HG02642 (cell line): ENCODE results near the gene UBE2Q1.

Experiments used
- ATAC-seq: cut with Tn5 transposase; IDR thresholded peaks from one replicate; pipeline ENCODE4 v1.9.1; 2021; ENCODE audit warnings: mild to moderate bottlenecking; ENCODE audit not compliant: unreplicated experiment, poor library complexity

UBE2Q1 gene

DNA sequence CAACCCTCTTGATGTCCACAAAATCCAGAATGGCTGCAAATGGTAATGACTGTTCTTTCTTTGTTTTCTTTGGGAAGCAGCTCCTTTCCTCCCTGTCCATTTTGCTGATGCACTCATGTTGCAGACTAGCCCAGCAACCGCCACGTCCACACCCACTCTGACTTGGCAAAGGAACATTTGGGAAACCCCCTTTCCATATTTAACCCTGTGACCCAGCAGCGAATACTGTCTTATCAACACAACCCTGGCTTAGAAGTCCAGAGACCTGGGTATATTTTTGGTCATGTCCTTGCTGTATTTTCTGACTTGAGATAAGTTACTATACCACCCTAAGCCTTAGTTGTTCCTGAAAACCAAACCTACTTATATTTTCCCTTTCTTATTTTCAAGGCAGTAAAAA lies 38.1 kb downstream of the UBE2Q1 start:
- ATAC-seq = no peak

- no peak for ATAC-seq
These were observed 38.9 kb downstream of the UBE2Q1 start for GRCh38 chr1:154519591-154519991.

- no peak for ATAC-seq
These were observed 40.8 kb downstream of the UBE2Q1 start for GRCh38 chr1:154517661-154518060.

- no peak for ATAC-seq
These were observed 44.4 kb downstream of the UBE2Q1 start for GRCh38 chr1:154514066-154514553.

DNA sequence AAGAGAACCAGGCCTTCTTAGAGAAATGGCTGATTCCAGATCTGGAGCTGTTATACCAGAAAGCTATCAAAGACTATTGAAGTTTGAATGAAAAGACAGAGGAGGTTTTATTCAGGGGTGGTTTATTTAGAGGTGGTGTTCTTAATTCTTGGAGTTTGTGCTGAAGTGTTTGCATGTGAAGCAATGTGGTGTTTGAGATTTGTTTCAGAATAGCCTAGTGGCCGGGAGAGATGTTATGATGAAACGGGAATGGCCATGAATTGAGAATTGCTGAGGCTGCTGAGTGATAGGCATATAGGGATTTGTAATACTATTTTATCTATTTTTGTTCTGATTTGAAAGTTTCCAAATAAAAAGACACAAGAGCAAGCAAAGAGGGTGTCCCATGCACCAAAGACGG lies 45.7 kb downstream of the UBE2Q1 start:
- ATAC-seq = no peak

GRCh38 chr1:154503898-154504297 lies 54.6 kb downstream of the UBE2Q1 start:
- ATAC-seq = no peak

GRCh38 chr1:154502744-154503115 lies 55.7 kb downstream of the UBE2Q1 start:
- no peak for ATAC-seq

DNA sequence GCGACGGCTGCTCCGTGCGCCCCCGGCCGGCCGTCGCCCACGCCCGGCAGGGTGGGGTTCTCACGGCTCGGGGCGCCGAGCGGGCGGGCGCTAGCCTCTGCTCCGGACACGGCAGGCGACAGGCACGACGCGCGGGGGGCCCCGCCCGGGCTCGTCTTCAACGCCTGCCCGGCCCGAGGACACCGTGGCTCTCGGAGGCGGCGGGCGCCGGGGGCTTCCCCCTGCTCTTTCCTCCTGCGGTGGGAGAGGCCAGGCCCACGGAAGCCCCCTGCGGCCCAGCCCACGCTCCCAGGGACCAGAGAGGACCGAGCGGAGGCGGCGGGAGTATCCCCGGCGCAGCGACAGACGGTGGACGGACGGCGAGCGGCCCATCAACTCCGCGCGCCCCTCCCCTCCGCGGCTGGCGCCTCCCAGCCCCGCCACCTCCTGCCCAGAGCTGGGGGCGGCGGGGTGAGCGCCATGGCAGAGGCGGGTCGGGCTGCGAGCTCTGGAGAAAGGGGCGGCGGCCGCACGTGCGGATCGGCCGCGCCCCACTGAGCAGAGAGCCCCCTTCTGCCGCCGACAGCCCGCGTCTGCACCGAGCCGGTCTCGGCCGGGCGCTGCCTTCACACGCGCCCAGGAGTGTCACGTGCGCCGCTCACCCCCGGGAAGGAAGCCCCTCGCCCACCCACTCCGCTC lies 56.3 kb downstream of the UBE2Q1 start, which contains the start of the genes SHE and TDRD10:
Gene SHE, minus strand, starts transcription at position 347 of the 678 bp plus-strand sequence. CDS start 386 bp downstream, outside the sequence.
Gene TDRD10, plus strand, starts transcription at position 154 of the 678 bp plus-strand sequence. CDS start 4,685 bp downstream, outside the sequence.
- no peak for ATAC-seq

GRCh38 chr1:154501423-154502065 lies 56.9 kb downstream of the UBE2Q1 start:
- ATAC-seq = no peak

GRCh38 chr1:154500533-154500932 lies 57.9 kb downstream of the UBE2Q1 start:
- no peak for ATAC-seq

GRCh38 chr1:154499446-154499845 lies 59.0 kb downstream of the UBE2Q1 start:
- no peak for ATAC-seq
